Mucosa of descending colon (tissue), 3 donors: ENCODE data around the gene GMDS. TPM values are rescaled to one million over a fixed set of nuclear protein-coding genes. Genes with fewer than 3 reads are reported as not detected.

ENCODE experiments used
- ATAC-seq: fragments of 200-7000 bp; cut with Tn5 transposase; one replicate; pipeline ENCODE4 v1.9.1; 2020; ENCODE audit warnings: mild to moderate bottlenecking, moderate library complexity
- DNase-seq, 3 donors: peaks; one replicate each; pipeline ENCODE4 v3.0.0-alpha.2; 2020
- H3K36me3 ChIP-seq: fragments of 200-600 bp; one replicate; pipeline ENCODE4 v1.8.0; 2021; ENCODE audit warnings: low read depth, mild to moderate bottlenecking
- H3K4me1 ChIP-seq: fragments of 200-600 bp; one replicate; pipeline ENCODE4 v1.8.0; 2021; ENCODE audit warnings: low read depth, mild to moderate bottlenecking
- H3K4me3 ChIP-seq: fragments of 200-600 bp; one replicate; pipeline ENCODE4 v1.8.0; 2021; ENCODE audit warnings: mild to moderate bottlenecking
- H3K9me3 ChIP-seq: fragments of 200-600 bp; one replicate; pipeline ENCODE4 v1.8.0; 2021; ENCODE audit warnings: mild to moderate bottlenecking
- CTCF ChIP-seq: fragments of 200-600 bp; IDR thresholded peaks from one replicate; pipeline ENCODE4 v1.8.0; 2022; ENCODE audit warnings: antibody characterized with exemption, mild to moderate bottlenecking
- intact Hi-C, 2 donors: fragments of 100-400 bp; cut with DNase I in 1 of 2; cut with micrococcal nuclease in 1 of 2; formaldehyde crosslinking; loops; one replicate each; pipeline versions ENCODE4 v1.11.0 to v1.11.1; 2022; cut with DNase I, micrococcal nuclease
- total RNA-seq, 3 donors: library from RNA; stranded (reverse); fragmentation: NEBNext Ultra II Directional in 2 of 3; extraction: Animal tissue kit (Norgen Biotek cat#: 25700) in 2 of 3; gene quantifications; one replicate each; pipeline versions ENCODE4 v1.2.1 to v1.2.4, GENCODE V29; 2021 to 2023
- donor health status: DM: no; HTN: no; CAD: no; lungs with moderate emphysema.
- donor health status: DM: no; HTN: no; CAD: no.
- donor health status: DM: no; HTN: yes; CAD: no.

GMDS gene
- total RNA-seq, 3 donors from 2014 or later, result 68.0 to 228 (median 135) TPM

DNA sequence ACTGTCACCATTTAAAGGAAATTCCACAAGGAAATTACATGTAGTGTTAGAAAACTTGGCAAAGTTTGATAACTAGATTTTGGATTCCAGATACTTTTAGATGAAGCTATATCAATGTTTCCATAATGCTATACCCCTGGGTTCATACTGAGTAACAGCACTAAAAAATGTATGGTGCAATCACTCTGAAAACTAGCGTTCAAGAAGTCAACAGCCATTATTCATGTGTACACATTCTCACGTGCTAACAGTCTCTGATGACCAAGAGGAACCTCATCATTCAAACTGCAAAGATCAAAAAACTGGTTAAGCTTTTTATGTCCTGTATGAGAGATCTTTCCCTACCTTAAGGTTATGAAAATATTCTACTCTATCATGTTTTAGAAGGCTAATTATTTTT lies 197.6 kb downstream of the GMDS start:
- Histone ChIP-seq H3K4me3 (no peak overlapping the region), H3K36me3 (no peaks in the 10 kb centered on the region), H3K9me3 (no peaks in the 10 kb centered on the region), H3K4me1 (no peaks in the 10 kb centered on the region)
- no peak for ATAC-seq
- no peak for DNase-seq
- intact Hi-C loops, result no loop called here
- no peak for TF ChIP-seq CTCF

GRCh38 chr6:2044192-2044591 lies 201.2 kb downstream of the GMDS start:
- no peaks in the 10 kb centered on the region for H3K36me3 ChIP-seq
- H3K9me3 ChIP-seq, result no peaks in the 10 kb centered on the region
- no peak for TF ChIP-seq CTCF
- H3K4me1 ChIP-seq, result no peaks in the 10 kb centered on the region
- intact Hi-C loops, result no loop called here
- ATAC-seq (no peak), DNase-seq (no peak)
- H3K4me3 ChIP-seq, result no peak overlapping the region

- no peak for TF ChIP-seq CTCF
- no peak for DNase-seq
- intact Hi-C loops, result no loop called here
- Histone ChIP-seq H3K4me3 (no peak overlapping the region), H3K36me3 (no peaks in the 10 kb centered on the region), H3K9me3 (no peaks in the 10 kb centered on the region), H3K4me1 (no peaks in the 10 kb centered on the region)
- no peak for ATAC-seq
Measured at GRCh38 chr6:2042956-2043648, 202.3 kb downstream of the GMDS start.

GRCh38 chr6:2038092-2038491 lies 207.3 kb downstream of the GMDS start:
- H3K4me1 ChIP-seq, result no peaks in the 10 kb centered on the region
- no peaks in the 10 kb centered on the region for H3K36me3 ChIP-seq
- intact Hi-C loops, result no loop called here
- H3K9me3 ChIP-seq, result no peaks in the 10 kb centered on the region
- peak; percentile 61 for ATAC-seq
- no peak overlapping the region for H3K4me3 ChIP-seq
- no peak for TF ChIP-seq CTCF
- no peak for DNase-seq

DNA sequence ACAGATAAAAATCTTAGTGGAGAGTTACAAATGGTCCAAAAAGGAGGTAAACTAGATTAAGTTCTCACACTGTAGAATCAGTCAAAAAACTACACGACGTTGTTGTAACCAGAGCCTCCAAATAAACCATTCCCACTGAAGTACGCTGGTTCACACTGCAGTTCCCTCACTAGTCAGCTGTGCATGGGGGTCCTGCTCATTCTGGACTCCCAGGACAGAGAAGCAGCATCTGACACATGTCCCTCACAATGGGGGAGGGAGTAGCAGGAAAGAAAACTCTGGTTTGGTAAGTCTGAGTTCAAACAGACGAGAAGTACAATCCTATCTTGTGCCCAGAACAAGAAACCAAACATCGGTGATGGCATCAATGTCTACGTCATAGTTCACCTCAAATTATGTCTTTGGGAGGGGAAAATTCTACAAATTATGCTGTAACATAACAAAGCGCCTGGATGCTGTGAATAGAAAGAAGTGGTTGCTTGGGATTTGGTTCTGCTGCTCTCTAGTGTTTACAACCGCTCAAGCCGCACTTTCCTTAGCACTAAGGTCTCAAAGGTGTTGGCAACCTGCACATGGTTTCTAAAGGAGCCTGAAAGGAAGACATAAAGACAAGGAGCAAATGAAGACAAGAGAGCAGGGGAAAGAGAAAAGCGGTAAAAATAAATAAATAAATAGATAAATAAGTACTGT lies 208.0 kb downstream of the GMDS start:
- no peak overlapping the region for H3K4me3 ChIP-seq
- no peak for TF ChIP-seq CTCF
- no peak for DNase-seq
- ATAC-seq, result no peak
- no peaks in the 10 kb centered on the region for H3K4me1 ChIP-seq
- intact Hi-C loops, result no loop called here
- no peaks in the 10 kb centered on the region for H3K36me3 ChIP-seq
- no peaks in the 10 kb centered on the region for H3K9me3 ChIP-seq
